K562 (cell line): ENCODE measurements around the gene NUP107. TPM values are rescaled to one million over a fixed set of nuclear protein-coding genes. Genes with fewer than 3 reads are reported as not detected.

Source experiments
- ATF1 ChIP-seq, 2 experiments: fragments of 450-650 bp in 1 of 2; IDR thresholded peaks; 2 replicates each; pipeline ENCODE4 v1.6.1; 2016; ENCODE audit warnings: missing compliant biosample characterization in 1 of 2, missing genetic modification characterization in 1 of 2
- CBFA2T3 ChIP-seq: fragments of 450-650 bp; IDR thresholded peaks from 2 replicates; pipeline ENCODE4 v1.6.1; 2017
- FOXA3 ChIP-seq, 2 experiments: fragments of 450-650 bp in 1 of 2; sonication (generic) in 1 of 2; formaldehyde crosslinking; IDR thresholded peaks in 1 of 2; conservative IDR thresholded peaks in 1 of 2; 2 replicates each; pipeline versions ENCODE4 v1.4.0 to v1.8.0; 2020 to 2022; ENCODE audit warnings: mild to moderate bottlenecking in 2 of 2, missing genetic modification reagents in 1 of 2
- FUS ChIP-seq: fragments of 200-400 bp; formaldehyde crosslinking; optimal IDR thresholded peaks from 2 replicates; pipeline ENCODE3; 2017; ENCODE audit warnings: low read depth, low read length
- GTF2E2 ChIP-seq: fragments of 200-800 bp; sonication (Bioruptor generic); IDR thresholded peaks from 2 replicates; pipeline ENCODE4 v1.6.1; 2016; ENCODE audit warnings: missing genetic modification characterization, missing compliant biosample characterization
- HDAC6 ChIP-seq: IDR thresholded peaks from 2 replicates; pipeline ENCODE4 v1.6.1; 2012; ENCODE audit warnings: low read depth, mild to moderate bottlenecking, control low read depth, inconsistent platforms, low read length, moderate library complexity
- KLF13 ChIP-seq: fragments of 450-650 bp; IDR thresholded peaks from 2 replicates; pipeline ENCODE4 v1.6.1; 2016; ENCODE audit warnings: missing genetic modification characterization, low read depth, mild to moderate bottlenecking, missing compliant biosample characterization, moderate library complexity, borderline replicate concordance
- MTA1 ChIP-seq: fragments of 450-650 bp; IDR thresholded peaks from 2 replicates; pipeline ENCODE4 v1.6.1; 2017; ENCODE audit warnings: borderline replicate concordance
- PHF20 ChIP-seq: fragments of 450-650 bp; IDR thresholded peaks from 2 replicates; pipeline ENCODE4 v1.6.1; 2018; ENCODE audit not compliant: partially characterized antibody
- PKNOX1 ChIP-seq: fragments of 450-650 bp; IDR thresholded peaks from 2 replicates; pipeline ENCODE4 v1.6.1; 2016
- POLR3A ChIP-seq: IDR thresholded peaks from 2 replicates; pipeline ENCODE4 v1.6.1; 2011; ENCODE audit warnings: borderline replicate concordance, mild to moderate bottlenecking, moderate library complexity; ENCODE audit not compliant: insufficient read length, insufficient read depth; ENCODE audit errors: extremely low read depth
- RB1 ChIP-seq: fragments of 450-650 bp; IDR thresholded peaks from 2 replicates; pipeline ENCODE4 v1.6.1; 2017; ENCODE audit warnings: low read depth, mild to moderate bottlenecking
- RCOR1 ChIP-seq, 2 experiments: IDR thresholded peaks; 2 replicates each; pipeline ENCODE4 v1.6.1; 2012; ENCODE audit warnings: low read depth in 2 of 2, low read length in 2 of 2, borderline replicate concordance in 1 of 2, improper control_type of control experiment in 1 of 2
- RFX1 ChIP-seq: fragments of 450-650 bp; IDR thresholded peaks from 2 replicates; pipeline ENCODE4 v1.6.1; 2016; ENCODE audit warnings: mild to moderate bottlenecking, moderate library complexity
- RUNX1 ChIP-seq: sonication (generic); IDR thresholded peaks from 2 replicates; pipeline ENCODE4 v1.6.1; 2016; ENCODE audit warnings: antibody characterized with exemption, low read depth
- SAP30 ChIP-seq: fragments of 200-600 bp; sonication (generic); IDR thresholded peaks from 2 replicates; pipeline ENCODE4 v1.6.1; 2012; ENCODE audit warnings: borderline replicate concordance, low read depth, mild to moderate bottlenecking, moderate library complexity, low read length, control low read depth, inconsistent platforms; ENCODE audit not compliant: insufficient read depth, poor library complexity, severe bottlenecking
- THRB ChIP-seq: fragments of 450-650 bp; formaldehyde crosslinking; conservative IDR thresholded peaks from 2 replicates; pipeline ENCODE4 v1.4.0; 2022; ENCODE audit warnings: mild to moderate bottlenecking, missing genetic modification characterization
- ZNF512 ChIP-seq: IDR thresholded peaks from 2 replicates; pipeline ENCODE4 v1.6.1; 2016; ENCODE audit warnings: missing genetic modification characterization, missing compliant biosample characterization
- polyA plus RNA-seq, 8 experiments: library from polyadenylated mRNA; depleted of rRNA in 4 of 8; stranded (reverse) in 5 of 8; unstranded in 3 of 8; fragments of >200 nt; fragmentation: Nextera tagmentation in 2 of 8; fragmentation: Illumina TruSeq in 1 of 8; extraction: Ambion mirVana in 2 of 8; extraction: Trizol in 1 of 8; gene quantifications; 2 replicates each; pipeline versions ENCODE4 v1.2.1 to v1.2.3, GENCODE V29; 2011 to 2014; ENCODE audit warnings: inconsistent platforms in 1 of 8, missing spikeins in 1 of 8
- total RNA-seq, 7 experiments: library from RNA; depleted of rRNA in 6 of 7; stranded (reverse); fragments of >200 nt in 6 of 7; fragmentation: Illumina TruSeq in 2 of 7; extraction: Trizol in 2 of 7; gene quantifications; 2 replicates each; pipeline versions ENCODE4 v1.2.1 to v1.2.3, GENCODE V29; 2011 to 2021; ENCODE audit warnings: low replicate concordance in 1 of 7
- TF ChIP-seq, protein P1 (sequence below): sonication (generic); formaldehyde crosslinking; IDR thresholded peaks from 2 replicates; pipeline ENCODE4 v1.8.0; 2022; ENCODE audit warnings: mild to moderate bottlenecking, missing genetic modification reagents
- TF ChIP-seq, protein P2 (sequence below): fragments of 450-650 bp; formaldehyde crosslinking; IDR thresholded peaks from 2 replicates; pipeline ENCODE4 v1.4.0; 2020; ENCODE audit warnings: mild to moderate bottlenecking, moderate library complexity

Gene NUP107
- total and polyA plus RNA-seq, 9 of the 15 experiments (the other 6 are each of a cell fraction or from before 2014, with no cell fraction given) = 129 to 277 (median 199) TPM

DNA sequence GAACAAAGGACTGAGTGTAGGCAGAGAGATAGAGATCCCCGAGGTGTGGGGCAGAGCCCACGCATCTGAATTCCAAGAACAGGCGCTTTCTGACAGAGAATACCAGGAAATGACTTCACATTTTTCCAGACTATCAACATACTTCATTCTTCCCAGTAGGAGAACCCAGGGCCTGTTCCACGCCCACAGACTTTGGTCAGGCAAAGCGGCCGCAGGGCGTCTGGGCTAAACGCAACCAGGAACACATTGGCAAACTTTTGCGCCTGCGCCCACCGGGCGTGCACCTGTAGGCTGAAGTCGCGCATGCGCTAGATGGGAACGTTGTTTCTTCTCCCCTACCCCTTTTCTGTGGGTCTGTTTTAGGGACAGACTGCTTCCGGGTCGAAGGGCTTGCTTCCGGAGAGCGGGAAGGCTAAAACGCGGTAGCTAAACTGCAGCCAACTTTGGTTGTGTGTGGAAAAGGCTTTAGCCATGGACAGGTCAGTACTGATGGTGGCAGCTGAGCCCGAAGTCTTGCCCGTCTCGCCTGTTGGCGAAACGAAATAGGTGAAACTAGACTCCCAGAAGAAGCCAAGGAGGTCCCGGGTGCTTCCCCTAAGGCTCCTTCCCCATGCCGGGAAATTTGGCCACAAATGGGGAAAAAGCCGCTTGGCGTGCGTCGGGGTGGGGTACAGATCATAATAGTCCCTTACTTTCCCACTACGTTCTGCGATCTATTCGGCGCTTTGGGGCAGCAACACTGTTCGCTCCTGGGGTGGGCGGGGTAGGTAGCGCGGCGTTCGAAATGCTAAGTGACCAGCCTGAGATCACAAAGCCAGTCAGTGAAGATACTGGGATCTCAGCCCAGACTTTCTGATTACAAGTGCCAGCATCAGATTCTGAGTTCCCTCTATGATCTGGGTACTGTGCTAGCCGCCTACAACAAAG lies at the start of gene NUP107 (continued):
- TF ChIP-seq RB1 (peak; percentile 92), GTF2E2 (peak; percentile 96), KLF13 (tag) (peak; percentile 32), FUS (no peak), RCOR1 (IDR thresholded peaks at IDR 0.05; ENCODE audit: borderline replicate concordance in 1 of 2, low read depth in 2 of 2, low read length in 2 of 2) (peak in 1 of 2 experiments; percentile 50; a peak in 1 of 4 replicates), CBFA2T3 (peak; percentile 70), THRB (CRISPR knock-in tag) (no peak), ATF1 (CRISPR knock-in tag; IDR thresholded peaks at IDR 0.05) (no peak), ATF1 (tag; IDR thresholded peaks at IDR 0.05) (peak; percentile 79), SAP30 (peak; percentile 86), RUNX1 (peak; percentile 62; the same call in 1 of the 2 replicates), HDAC6 (no peak), PHF20 (peak; percentile 99), POLR3A (no peak), RFX1 (no peak), MTA1 (peak; percentile 56; the same call in 1 of the 2 replicates), ZNF512 (no peak), PKNOX1 (peak; percentile 83), FOXA3 (CRISPR knock-in tag; conservative IDR thresholded peaks at IDR 0.05 in 1 of 2, IDR thresholded peaks at IDR 0.05 in 1 of 2) (no peak; a peak in 1 of 4 replicates)
- TF ChIP-seq, protein P1, sequence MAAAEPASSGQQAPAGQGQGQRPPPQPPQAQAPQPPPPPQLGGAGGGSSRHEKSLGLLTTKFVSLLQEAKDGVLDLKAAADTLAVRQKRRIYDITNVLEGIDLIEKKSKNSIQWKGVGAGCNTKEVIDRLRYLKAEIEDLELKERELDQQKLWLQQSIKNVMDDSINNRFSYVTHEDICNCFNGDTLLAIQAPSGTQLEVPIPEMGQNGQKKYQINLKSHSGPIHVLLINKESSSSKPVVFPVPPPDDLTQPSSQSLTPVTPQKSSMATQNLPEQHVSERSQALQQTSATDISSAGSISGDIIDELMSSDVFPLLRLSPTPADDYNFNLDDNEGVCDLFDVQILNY (CRISPR knock-in tag) = 0 out of 2 replicates have a peak, but pooled peaks have one; percentile 41
- TF ChIP-seq, protein P2, sequence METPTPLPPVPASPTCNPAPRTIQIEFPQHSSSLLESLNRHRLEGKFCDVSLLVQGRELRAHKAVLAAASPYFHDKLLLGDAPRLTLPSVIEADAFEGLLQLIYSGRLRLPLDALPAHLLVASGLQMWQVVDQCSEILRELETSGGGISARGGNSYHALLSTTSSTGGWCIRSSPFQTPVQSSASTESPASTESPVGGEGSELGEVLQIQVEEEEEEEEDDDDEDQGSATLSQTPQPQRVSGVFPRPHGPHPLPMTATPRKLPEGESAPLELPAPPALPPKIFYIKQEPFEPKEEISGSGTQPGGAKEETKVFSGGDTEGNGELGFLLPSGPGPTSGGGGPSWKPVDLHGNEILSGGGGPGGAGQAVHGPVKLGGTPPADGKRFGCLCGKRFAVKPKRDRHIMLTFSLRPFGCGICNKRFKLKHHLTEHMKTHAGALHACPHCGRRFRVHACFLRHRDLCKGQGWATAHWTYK = peak; percentile 42; the same call in 1 of the 2 replicates
